GM12892 (cell line): ENCODE results near the gene EXOC3L1.
A peak's percentile ranks its signal among the peaks of the same experiment; 100 is the strongest.

Experiments
- POLR2A ChIP-seq: IDR thresholded peaks from 2 replicates; pipeline ENCODE4 v1.6.1; 2011; ENCODE audit warnings: low read depth, low read length, control low read depth
- POLR2AphosphoS5 ChIP-seq: IDR thresholded peaks from 2 replicates; pipeline ENCODE4 v1.6.1; 2011; ENCODE audit warnings: low read depth, low read length, control low read depth
- TAF1 ChIP-seq: IDR thresholded peaks from 2 replicates; pipeline ENCODE4 v1.6.1; 2011; ENCODE audit warnings: low read depth, mild to moderate bottlenecking, control low read depth, low read length, borderline replicate concordance

DNA sequence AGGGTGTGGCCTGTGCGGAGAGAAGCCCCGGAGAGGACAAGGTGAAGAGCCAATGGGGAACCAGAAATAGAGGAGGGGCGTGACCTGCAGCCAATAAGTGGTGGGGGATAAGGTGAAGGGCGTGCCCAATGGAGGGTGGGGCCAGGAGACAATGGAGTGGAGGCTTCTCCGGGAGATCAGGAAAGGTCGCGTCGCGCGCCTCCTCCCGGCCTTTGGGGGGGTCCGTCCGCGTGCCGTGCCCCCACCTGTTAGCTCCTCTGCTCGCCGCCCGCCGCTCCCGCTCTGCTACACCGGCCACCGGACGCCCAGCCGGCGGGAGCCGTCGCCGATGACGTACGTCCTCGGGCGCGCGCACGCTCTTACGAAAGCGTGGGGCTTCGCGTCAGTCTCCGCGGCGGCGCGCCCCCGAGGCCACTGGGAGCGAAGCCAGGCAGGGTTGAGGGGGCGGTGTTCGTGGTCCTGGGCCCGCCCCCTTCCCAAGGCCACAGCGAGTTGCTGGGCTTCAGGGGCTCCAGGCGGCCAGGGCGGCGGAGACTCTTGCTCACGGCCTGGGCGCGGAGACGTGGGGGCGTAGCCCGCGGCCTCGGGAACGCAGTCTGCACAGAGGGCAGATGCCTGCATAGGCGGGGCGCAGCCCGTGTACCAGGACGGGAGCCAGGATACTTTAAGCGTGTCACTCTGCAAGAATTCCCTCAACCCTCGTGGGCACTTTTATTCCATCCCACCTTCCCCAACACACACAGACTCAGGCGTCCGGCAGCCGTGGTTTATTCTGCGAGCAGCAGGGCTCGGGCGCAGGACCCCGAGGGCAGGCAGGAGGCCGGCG lies 6.1 kb downstream of the EXOC3L1 start, which contains the start of gene MATCAP1:
- TF ChIP-seq POLR2A (no peak; the same call in 1 of the 2 replicates), TAF1 (0 out of 2 replicates have a peak, but pooled peaks have one; percentile 17), POLR2AphosphoS5 (no peak)
